PC-9 (cell line): ENCODE measurements around the gene NCK2. TPM values are rescaled to one million over a fixed set of nuclear protein-coding genes. Genes with fewer than 3 reads are reported as not detected.

Source experiments
- BruUV-seq: library from RNA; stranded (reverse); fragments of 400-500 nt; replicated peaks from 2 replicates; lab custom pipeline; 2021; lab: Mats Ljungman, UMichigan
- CTCF ChIA-PET: fragments of 300-600 bp; sonication (Branson Sonifier 250); formaldehyde crosslinking; loops from one replicate; lab custom pipeline; 2022; ENCODE audit warnings: antibody characterized with exemption; lab: Charles Lee
- POLR2A ChIA-PET: fragments of 300-600 bp; sonication (Branson Sonifier 250); formaldehyde crosslinking; loops from one replicate; lab custom pipeline; 2022; ENCODE audit warnings: antibody characterized with exemption; ENCODE audit not compliant: unreplicated experiment; lab: Charles Lee
- DNase-seq, 2 experiments: peaks; one replicate each; pipeline versions ENCODE4 v3.0.0 to v3.0.0-alpha.2; 2015 to 2022; ENCODE audit warnings: mixed read lengths in 1 of 2
- H2AFZ ChIP-seq: fragments of 200-600 bp; sonication (generic); 2 replicates; pipeline ENCODE4 v1.8.1; 2017; ENCODE audit warnings: antibody characterized with exemption
- H3F3A ChIP-seq: fragments of 200-600 bp; sonication (generic); 2 replicates; pipeline ENCODE4 v1.8.1; 2017; ENCODE audit warnings: antibody characterized with exemption, mild to moderate bottlenecking, low read depth; ENCODE audit not compliant: insufficient read depth
- H3K27ac ChIP-seq: fragments of 200-600 bp; sonication (generic); 2 replicates; pipeline ENCODE4 v1.6.1; 2016; ENCODE audit warnings: mixed run types
- H3K27me3 ChIP-seq: fragments of 200-600 bp; sonication (generic); 2 replicates; pipeline ENCODE4 v1.6.1; 2016; ENCODE audit warnings: low read depth, mixed run types; ENCODE audit not compliant: insufficient read depth
- H3K36me3 ChIP-seq: fragments of 200-600 bp; sonication (generic); 2 replicates; pipeline ENCODE4 v1.6.1; 2016; ENCODE audit warnings: low read depth, mixed run types
- H3K4me1 ChIP-seq: fragments of 200-600 bp; sonication (generic); replicated peaks from 2 replicates; pipeline ENCODE4 v1.6.1; 2016; ENCODE audit warnings: mixed run types; ENCODE audit not compliant: insufficient read depth
- H3K4me2 ChIP-seq: fragments of 200-600 bp; sonication (generic); 2 replicates; pipeline ENCODE4 v1.6.1; 2017; ENCODE audit warnings: mixed run types
- H3K4me3 ChIP-seq: fragments of 200-600 bp; sonication (generic); 2 replicates; pipeline ENCODE4 v1.6.1; 2016; ENCODE audit warnings: mixed run types
- H3K79me2 ChIP-seq: fragments of 200-600 bp; sonication (generic); 2 replicates; pipeline ENCODE4 v1.6.1; 2017; ENCODE audit warnings: low read depth, mixed run types
- H3K9me2 ChIP-seq: fragments of 200-600 bp; sonication (generic); 2 replicates; pipeline ENCODE4 v1.8.1; 2017; ENCODE audit warnings: mild to moderate bottlenecking; ENCODE audit not compliant: insufficient read depth
- H3K9me3 ChIP-seq: fragments of 200-600 bp; sonication (generic); 2 replicates; pipeline ENCODE4 v1.8.1; 2016; ENCODE audit warnings: low read depth; ENCODE audit not compliant: insufficient read depth
- H4K20me1 ChIP-seq: fragments of 200-600 bp; sonication (generic); 2 replicates; pipeline ENCODE4 v1.8.1; 2017; ENCODE audit not compliant: insufficient read depth
- CTCF ChIP-seq: fragments of 200-600 bp; sonication (generic); conservative IDR thresholded peaks from 2 replicates; pipeline ENCODE4 v1.6.1; 2017; ENCODE audit warnings: mixed run types, antibody characterized with exemption, mild to moderate bottlenecking, moderate library complexity
- EZH2 ChIP-seq: fragments of 200-600 bp; sonication (generic); IDR thresholded peaks from 2 replicates; pipeline ENCODE4 v1.8.0; 2017; ENCODE audit warnings: antibody characterized with exemption, low read depth
- intact Hi-C: fragments of 100-400 bp; cut with micrococcal nuclease; formaldehyde crosslinking; loops from one replicate; pipeline ENCODE4 v1.10.0; 2022; ENCODE audit not compliant: unreplicated experiment
- total RNA-seq: library from RNA; stranded (reverse); gene quantifications from 2 replicates; pipeline ENCODE4 v1.2.3, GENCODE V29; 2021

Gene NCK2
- total RNA-seq, 1 experiment from 2014 or later, result 26.0 TPM

- no peak overlapping the region for H2AFZ ChIP-seq
- no peak overlapping the region for H3K4me3 ChIP-seq
- ChIA-PET CTCF (no interaction called here), POLR2A (no interaction called here)
- no peaks in the 10 kb centered on the region for H3K4me1 ChIP-seq
- H3K27me3 ChIP-seq, result no peaks in the 10 kb centered on the region
- H3K79me2 ChIP-seq, result no peaks in the 10 kb centered on the region
- H4K20me1 ChIP-seq, result no peaks in the 10 kb centered on the region
- H3F3A ChIP-seq, result no peaks in the 10 kb centered on the region
- H3K9me3 ChIP-seq, result no peaks in the 10 kb centered on the region
- BruUV-seq, result no TSS peak
- H3K36me3 ChIP-seq, result no peaks in the 10 kb centered on the region
- no peak overlapping the region for H3K4me2 ChIP-seq
- TF ChIP-seq CTCF (no peak), EZH2 (no peak)
- H3K27ac ChIP-seq, result no peak overlapping the region
- intact Hi-C loops, result no loop called here
- H3K9me2 ChIP-seq, result no peaks in the 10 kb centered on the region
- no peak for DNase-seq
Measured at GRCh38 chr2:105783972-105784371, 39.3 kb downstream of the NCK2 start.

- POLR2A ChIA-PET, result no interaction called here
- TF ChIP-seq CTCF (no peak), EZH2 (no peak)
- no peak overlapping the region for H3K27ac ChIP-seq
- intact Hi-C loops, result no loop called here
- H3K27me3 ChIP-seq, result no peaks in the 10 kb centered on the region
- no peaks in the 10 kb centered on the region for H3K9me2 ChIP-seq
- no peaks in the 10 kb centered on the region for H3K4me1 ChIP-seq
- no peak for DNase-seq
- no peaks in the 10 kb centered on the region for H3K36me3 ChIP-seq
- H3F3A ChIP-seq, result no peaks in the 10 kb centered on the region
- no TSS peak for BruUV-seq
- no peak overlapping the region for H3K4me3 ChIP-seq
- CTCF ChIA-PET, result no interaction called here
- no peak overlapping the region for H3K4me2 ChIP-seq
- no peaks in the 10 kb centered on the region for H4K20me1 ChIP-seq
- no peaks in the 10 kb centered on the region for H3K79me2 ChIP-seq
- H3K9me3 ChIP-seq, result no peaks in the 10 kb centered on the region
- no peak overlapping the region for H2AFZ ChIP-seq
Measured at GRCh38 chr2:105784589-105784988, 39.9 kb downstream of the NCK2 start.

- Histone ChIP-seq H3K36me3 (no peaks in the 10 kb centered on the region), H3K27me3 (no peaks in the 10 kb centered on the region), H4K20me1 (no peaks in the 10 kb centered on the region), H3K4me1 (no peaks in the 10 kb centered on the region), H3K79me2 (no peaks in the 10 kb centered on the region), H3F3A (no peaks in the 10 kb centered on the region), H2AFZ (no peak overlapping the region), H3K4me3 (no peak overlapping the region), H3K27ac (no peak overlapping the region), H3K9me3 (no peaks in the 10 kb centered on the region), H3K9me2 (no peaks in the 10 kb centered on the region), H3K4me2 (no peak overlapping the region)
- DNase-seq, result no peak
- POLR2A ChIA-PET, result no interaction called here
- BruUV-seq, result no TSS peak
- TF ChIP-seq CTCF, result no peak
- no peak for TF ChIP-seq EZH2
- CTCF ChIA-PET, result no interaction called here
- intact Hi-C loops, result no loop called here
Measured at GRCh38 chr2:105785095-105785847, 40.6 kb downstream of the NCK2 start.
